HEK293 (cell line): ENCODE data around the gene ZFYVE28.

ENCODE experiments used
- CTCF ChIA-PET: fragments of 350-600 bp; formaldehyde crosslinking; extraction: SDS; loops from one replicate; lab custom pipeline; 2021; ENCODE audit warnings: antibody characterized with exemption; lab: Yijun Ruan, JAX
- POLR2A ChIA-PET: fragments of 300-600 bp; formaldehyde crosslinking; extraction: SDS; loops from one replicate; lab custom pipeline; 2020; ENCODE audit warnings: antibody characterized with exemption, inconsistent platforms; lab: Yijun Ruan, JAX
- H3K27ac ChIP-seq: fragments of 200-500 bp; sonication (Bioruptor generic); 2 replicates; pipeline ENCODE4 v1.5.1; 2014; ENCODE audit warnings: low read depth, low read length, control low read depth, inconsistent platforms; ENCODE audit errors: extremely low read depth
- H3K36me3 ChIP-seq, 2 experiments: fragments of 200-500 bp in 1 of 2; sonication (Bioruptor generic) in 1 of 2; 1 replicate in 1 of 2; 2 replicates in 1 of 2; pipeline ENCODE4 v1.5.1; 2014 to 2017; ENCODE audit warnings: inconsistent platforms in 2 of 2, low read length in 2 of 2; ENCODE audit not compliant: control insufficient read depth in 2 of 2, insufficient read depth in 1 of 2
- H3K4me1 ChIP-seq: fragments of 200-500 bp; sonication (Bioruptor generic); 2 replicates; pipeline ENCODE4 v1.5.1; 2014; ENCODE audit warnings: mild to moderate bottlenecking, low read length, inconsistent platforms; ENCODE audit not compliant: control insufficient read depth, insufficient read depth
- H3K4me3 ChIP-seq: 2 replicates; pipeline ENCODE4 v1.5.1; 2011; ENCODE audit warnings: low read depth, mild to moderate bottlenecking, control low read depth, low read length, moderate library complexity
- H3K9me3 ChIP-seq: fragments of 200-500 bp; sonication (Bioruptor generic); 2 replicates; pipeline ENCODE4 v1.5.1; 2014; ENCODE audit warnings: low read depth, low read length, inconsistent platforms; ENCODE audit not compliant: control insufficient read depth, insufficient read depth
- BCL11B ChIP-seq: fragments of 450-650 bp; formaldehyde crosslinking; IDR thresholded peaks from 2 replicates; pipeline ENCODE4 v1.5.1; 2016; ENCODE audit warnings: low read depth, missing biosample characterization, missing genetic modification characterization
- EGR2 ChIP-seq: fragments of 450-650 bp; formaldehyde crosslinking; IDR thresholded peaks from 2 replicates; pipeline ENCODE4 v1.5.1; 2016; ENCODE audit warnings: low read depth, missing biosample characterization, missing genetic modification characterization
- MYNN ChIP-seq: fragments of 450-650 bp; formaldehyde crosslinking; IDR thresholded peaks from 2 replicates; pipeline ENCODE4 v1.5.1; 2016; ENCODE audit warnings: missing biosample characterization, missing genetic modification characterization, borderline replicate concordance
- OVOL3 ChIP-seq: fragments of 450-650 bp; formaldehyde crosslinking; IDR thresholded peaks from 2 replicates; pipeline ENCODE4 v1.5.1; 2016; ENCODE audit warnings: missing biosample characterization, missing genetic modification characterization
- YY1 ChIP-seq: fragments of 450-650 bp; formaldehyde crosslinking; IDR thresholded peaks from 2 replicates; pipeline ENCODE4 v1.5.1; 2018; ENCODE audit warnings: missing biosample characterization, missing genetic modification characterization
- ZBTB17 ChIP-seq: fragments of 450-650 bp; formaldehyde crosslinking; IDR thresholded peaks from 2 replicates; pipeline ENCODE4 v1.5.1; 2016; ENCODE audit warnings: missing biosample characterization, missing genetic modification characterization
- ZFHX2 ChIP-seq: fragments of 450-650 bp; formaldehyde crosslinking; conservative IDR thresholded peaks from 2 replicates; pipeline ENCODE4 v1.5.1; 2016; ENCODE audit warnings: missing biosample characterization, missing genetic modification characterization
- ZNF510 ChIP-seq: fragments of 450-650 bp; formaldehyde crosslinking; IDR thresholded peaks from 2 replicates; pipeline ENCODE4 v1.5.1; 2018; ENCODE audit warnings: mild to moderate bottlenecking, missing genetic modification characterization, missing biosample characterization; ENCODE audit not compliant: insufficient replicate concordance
- ZNF558 ChIP-seq: fragments of 450-650 bp; formaldehyde crosslinking; IDR thresholded peaks from 2 replicates; pipeline ENCODE4 v1.5.1; 2016; ENCODE audit warnings: missing biosample characterization, missing genetic modification characterization
- ZNF561 ChIP-seq: fragments of 450-650 bp; IDR thresholded peaks from 2 replicates; pipeline ENCODE4 v1.5.1; 2018; ENCODE audit warnings: missing biosample characterization, missing genetic modification characterization, borderline replicate concordance
- ZNF623 ChIP-seq: fragments of 450-650 bp; formaldehyde crosslinking; IDR thresholded peaks from 2 replicates; pipeline ENCODE4 v1.5.1; 2016; ENCODE audit warnings: missing biosample characterization, missing genetic modification characterization
- ZNF654 ChIP-seq: fragments of 450-650 bp; formaldehyde crosslinking; IDR thresholded peaks from 2 replicates; pipeline ENCODE4 v1.5.1; 2016; ENCODE audit warnings: low read depth, missing biosample characterization, missing genetic modification characterization
- ZNF670 ChIP-seq: fragments of 450-650 bp; formaldehyde crosslinking; IDR thresholded peaks from 2 replicates; pipeline ENCODE4 v1.5.1; 2016; ENCODE audit warnings: missing biosample characterization, missing genetic modification characterization, low read depth
- TF ChIP-seq, protein P1 (sequence below): IDR thresholded peaks from 2 replicates; pipeline ENCODE4 v1.6.1; 2011; ENCODE audit warnings: mild to moderate bottlenecking, low read depth, low read length, borderline replicate concordance
- TF ChIP-seq, protein P2 (sequence below): fragments of 450-650 bp; formaldehyde crosslinking; IDR thresholded peaks from 2 replicates; pipeline ENCODE4 v1.5.1; 2016; ENCODE audit warnings: missing biosample characterization, missing genetic modification characterization, low read depth
- TF ChIP-seq, protein P3 (sequence below): fragments of 450-650 bp; formaldehyde crosslinking; IDR thresholded peaks from 2 replicates; pipeline ENCODE4 v1.5.1; 2016; ENCODE audit warnings: missing biosample characterization, missing genetic modification characterization
- TF ChIP-seq, protein P4 (sequence below): fragments of 450-650 bp; formaldehyde crosslinking; IDR thresholded peaks from 2 replicates; pipeline ENCODE4 v1.5.1; 2016; ENCODE audit warnings: missing biosample characterization, missing genetic modification characterization
- TF ChIP-seq, protein P5 (sequence below): fragments of 450-650 bp; formaldehyde crosslinking; IDR thresholded peaks from 2 replicates; pipeline ENCODE4 v1.5.1; 2016; ENCODE audit warnings: missing biosample characterization, missing genetic modification characterization
- TF ChIP-seq, protein P6 (sequence below): fragments of 450-650 bp; formaldehyde crosslinking; IDR thresholded peaks from 2 replicates; pipeline ENCODE4 v1.5.1; 2017; ENCODE audit warnings: missing biosample characterization, missing genetic modification characterization

ZFYVE28 gene

DNA sequence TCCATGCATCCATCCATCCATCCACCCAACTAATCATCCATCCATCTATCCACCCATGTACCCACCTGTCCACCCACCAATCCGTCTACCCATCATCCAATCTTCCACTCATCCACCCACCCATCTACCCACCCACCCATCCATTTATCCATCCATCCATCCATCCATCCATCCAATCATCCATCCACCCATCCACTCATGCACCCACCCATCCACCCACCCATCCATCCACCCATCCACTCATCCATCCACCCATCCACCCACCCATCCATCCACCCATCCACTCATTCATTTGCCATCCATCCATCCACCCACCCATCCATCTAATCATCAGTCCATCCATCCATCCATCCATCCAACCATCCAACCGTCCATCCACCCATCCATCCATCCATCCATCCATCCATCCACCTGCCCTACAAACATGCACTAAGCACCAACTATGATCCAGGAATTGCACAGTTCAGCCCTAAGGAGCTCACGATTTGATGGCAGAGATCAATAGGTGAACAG is 135.2 kb downstream of the ZFYVE28 start (continued):
- peak; percentile 97 for TF ChIP-seq EGR2 (tag by site-specific recombination)
- TF ChIP-seq BCL11B (tag by site-specific recombination), result no peak
- TF ChIP-seq YY1 (tag by site-specific recombination), result no peak
- TF ChIP-seq, protein P1, sequence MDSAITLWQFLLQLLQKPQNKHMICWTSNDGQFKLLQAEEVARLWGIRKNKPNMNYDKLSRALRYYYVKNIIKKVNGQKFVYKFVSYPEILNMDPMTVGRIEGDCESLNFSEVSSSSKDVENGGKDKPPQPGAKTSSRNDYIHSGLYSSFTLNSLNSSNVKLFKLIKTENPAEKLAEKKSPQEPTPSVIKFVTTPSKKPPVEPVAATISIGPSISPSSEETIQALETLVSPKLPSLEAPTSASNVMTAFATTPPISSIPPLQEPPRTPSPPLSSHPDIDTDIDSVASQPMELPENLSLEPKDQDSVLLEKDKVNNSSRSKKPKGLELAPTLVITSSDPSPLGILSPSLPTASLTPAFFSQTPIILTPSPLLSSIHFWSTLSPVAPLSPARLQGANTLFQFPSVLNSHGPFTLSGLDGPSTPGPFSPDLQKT, result no peak
- TF ChIP-seq ZNF623 (tag by site-specific recombination), result no peak
- TF ChIP-seq ZNF670 (tag by site-specific recombination), result no peak
- no peak for TF ChIP-seq MYNN
- peak; percentile 81 for TF ChIP-seq ZFHX2 (tag by site-specific recombination)
- no peak for TF ChIP-seq ZNF558 (tag by site-specific recombination)
- TF ChIP-seq, protein P2, sequence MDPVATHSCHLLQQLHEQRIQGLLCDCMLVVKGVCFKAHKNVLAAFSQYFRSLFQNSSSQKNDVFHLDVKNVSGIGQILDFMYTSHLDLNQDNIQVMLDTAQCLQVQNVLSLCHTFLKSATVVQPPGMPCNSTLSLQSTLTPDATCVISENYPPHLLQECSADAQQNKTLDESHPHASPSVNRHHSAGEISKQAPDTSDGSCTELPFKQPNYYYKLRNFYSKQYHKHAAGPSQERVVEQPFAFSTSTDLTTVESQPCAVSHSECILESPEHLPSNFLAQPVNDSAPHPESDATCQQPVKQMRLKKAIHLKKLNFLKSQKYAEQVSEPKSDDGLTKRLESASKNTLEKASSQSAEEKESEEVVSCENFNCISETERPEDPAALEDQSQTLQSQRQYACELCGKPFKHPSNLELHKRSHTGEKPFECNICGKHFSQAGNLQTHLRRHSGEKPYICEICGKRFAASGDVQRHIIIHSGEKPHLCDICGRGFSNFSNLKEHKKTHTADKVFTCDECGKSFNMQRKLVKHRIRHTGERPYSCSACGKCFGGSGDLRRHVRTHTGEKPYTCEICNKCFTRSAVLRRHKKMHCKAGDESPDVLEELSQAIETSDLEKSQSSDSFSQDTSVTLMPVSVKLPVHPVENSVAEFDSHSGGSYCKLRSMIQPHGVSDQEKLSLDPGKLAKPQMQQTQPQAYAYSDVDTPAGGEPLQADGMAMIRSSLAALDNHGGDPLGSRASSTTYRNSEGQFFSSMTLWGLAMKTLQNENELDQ (tag by site-specific recombination), result no peak
- no peak for TF ChIP-seq ZNF561 (tag by site-specific recombination)
- TF ChIP-seq ZNF510 (tag by site-specific recombination), result no peak
- TF ChIP-seq ZNF654 (tag by site-specific recombination), result no peak
- TF ChIP-seq OVOL3 (tag by site-specific recombination), result no peak
- TF ChIP-seq, protein P3, sequence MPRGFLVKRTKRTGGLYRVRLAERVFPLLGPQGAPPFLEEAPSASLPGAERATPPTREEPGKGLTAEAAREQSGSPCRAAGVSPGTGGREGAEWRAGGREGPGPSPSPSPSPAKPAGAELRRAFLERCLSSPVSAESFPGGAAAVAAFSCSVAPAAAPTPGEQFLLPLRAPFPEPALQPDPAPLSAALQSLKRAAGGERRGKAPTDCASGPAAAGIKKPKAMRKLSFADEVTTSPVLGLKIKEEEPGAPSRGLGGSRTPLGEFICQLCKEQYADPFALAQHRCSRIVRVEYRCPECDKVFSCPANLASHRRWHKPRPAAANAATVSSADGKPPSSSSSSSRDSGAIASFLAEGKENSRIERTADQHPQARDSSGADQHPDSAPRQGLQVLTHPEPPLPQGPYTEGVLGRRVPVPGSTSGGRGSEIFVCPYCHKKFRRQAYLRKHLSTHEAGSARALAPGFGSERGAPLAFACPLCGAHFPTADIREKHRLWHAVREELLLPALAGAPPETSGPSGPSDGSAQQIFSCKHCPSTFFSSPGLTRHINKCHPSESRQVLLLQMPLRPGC, result no peak
- peak; percentile 46; the same call in 1 of the 2 replicates for TF ChIP-seq ZBTB17 (tag by site-specific recombination)
- TF ChIP-seq, protein P4, sequence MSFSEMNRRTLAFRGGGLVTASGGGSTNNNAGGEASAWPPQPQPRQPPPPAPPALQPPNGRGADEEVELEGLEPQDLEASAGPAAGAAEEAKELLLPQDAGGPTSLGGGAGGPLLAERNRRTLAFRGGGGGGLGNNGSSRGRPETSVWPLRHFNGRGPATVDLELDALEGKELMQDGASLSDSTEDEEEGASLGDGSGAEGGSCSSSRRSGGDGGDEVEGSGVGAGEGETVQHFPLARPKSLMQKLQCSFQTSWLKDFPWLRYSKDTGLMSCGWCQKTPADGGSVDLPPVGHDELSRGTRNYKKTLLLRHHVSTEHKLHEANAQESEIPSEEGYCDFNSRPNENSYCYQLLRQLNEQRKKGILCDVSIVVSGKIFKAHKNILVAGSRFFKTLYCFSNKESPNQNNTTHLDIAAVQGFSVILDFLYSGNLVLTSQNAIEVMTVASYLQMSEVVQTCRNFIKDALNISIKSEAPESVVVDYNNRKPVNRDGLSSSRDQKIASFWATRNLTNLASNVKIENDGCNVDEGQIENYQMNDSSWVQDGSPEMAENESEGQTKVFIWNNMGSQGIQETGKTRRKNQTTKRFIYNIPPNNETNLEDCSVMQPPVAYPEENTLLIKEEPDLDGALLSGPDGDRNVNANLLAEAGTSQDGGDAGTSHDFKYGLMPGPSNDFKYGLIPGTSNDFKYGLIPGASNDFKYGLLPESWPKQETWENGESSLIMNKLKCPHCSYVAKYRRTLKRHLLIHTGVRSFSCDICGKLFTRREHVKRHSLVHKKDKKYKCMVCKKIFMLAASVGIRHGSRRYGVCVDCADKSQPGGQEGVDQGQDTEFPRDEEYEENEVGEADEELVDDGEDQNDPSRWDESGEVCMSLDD, result no peak

DNA sequence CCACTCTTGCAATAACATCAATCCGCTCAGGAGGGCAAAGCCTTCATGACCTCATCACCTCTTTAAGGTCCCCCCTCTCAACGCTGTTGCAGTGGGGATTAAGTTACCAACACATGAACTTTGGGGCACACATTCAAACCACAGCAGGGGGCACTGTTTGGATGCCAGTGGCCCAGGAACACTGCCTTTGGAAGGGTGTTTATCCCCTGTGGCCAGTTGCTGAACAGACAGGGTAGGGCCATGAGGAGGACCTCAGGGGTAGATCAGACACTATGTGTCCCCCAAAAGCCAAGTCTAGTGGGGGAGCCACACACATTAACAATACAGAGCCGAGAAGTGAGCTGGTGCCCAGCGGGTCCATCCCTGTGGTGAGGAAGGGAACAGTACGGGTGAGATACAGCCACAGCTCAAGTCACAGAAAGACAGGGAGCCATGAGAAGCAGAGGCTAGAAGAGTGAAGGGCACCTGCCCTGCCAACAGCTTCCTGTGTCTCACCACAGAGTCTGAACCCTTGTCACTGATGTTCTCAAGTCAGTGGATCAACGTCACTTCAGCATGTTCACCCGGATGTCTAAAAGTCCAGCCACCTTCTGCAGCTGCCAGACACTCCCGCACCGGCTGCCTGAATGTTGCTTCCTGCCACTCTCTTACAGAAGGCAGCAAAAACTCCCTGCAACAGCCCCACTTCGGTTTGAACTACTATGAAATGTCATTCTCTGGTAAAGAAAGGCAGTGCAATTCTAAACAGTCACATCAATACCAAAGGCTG is 136.7 kb downstream of the ZFYVE28 start:
- no peak overlapping the region for H3K4me3 ChIP-seq
- H3K27ac ChIP-seq, result no peak overlapping the region
- no peaks in the 10 kb centered on the region for H3K9me3 ChIP-seq
- TF ChIP-seq, protein P5, sequence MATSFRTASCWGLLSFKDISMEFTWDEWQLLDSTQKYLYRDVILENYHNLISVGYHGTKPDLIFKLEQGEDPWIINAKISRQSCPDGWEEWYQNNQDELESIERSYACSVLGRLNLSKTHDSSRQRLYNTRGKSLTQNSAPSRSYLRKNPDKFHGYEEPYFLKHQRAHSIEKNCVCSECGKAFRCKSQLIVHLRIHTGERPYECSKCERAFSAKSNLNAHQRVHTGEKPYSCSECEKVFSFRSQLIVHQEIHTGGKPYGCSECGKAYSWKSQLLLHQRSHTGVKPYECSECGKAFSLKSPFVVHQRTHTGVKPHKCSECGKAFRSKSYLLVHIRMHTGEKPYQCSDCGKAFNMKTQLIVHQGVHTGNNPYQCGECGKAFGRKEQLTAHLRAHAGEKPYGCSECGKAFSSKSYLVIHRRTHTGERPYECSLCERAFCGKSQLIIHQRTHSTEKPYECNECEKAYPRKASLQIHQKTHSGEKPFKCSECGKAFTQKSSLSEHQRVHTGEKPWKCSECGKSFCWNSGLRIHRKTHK (tag by site-specific recombination), result no peak
- TF ChIP-seq, protein P6, sequence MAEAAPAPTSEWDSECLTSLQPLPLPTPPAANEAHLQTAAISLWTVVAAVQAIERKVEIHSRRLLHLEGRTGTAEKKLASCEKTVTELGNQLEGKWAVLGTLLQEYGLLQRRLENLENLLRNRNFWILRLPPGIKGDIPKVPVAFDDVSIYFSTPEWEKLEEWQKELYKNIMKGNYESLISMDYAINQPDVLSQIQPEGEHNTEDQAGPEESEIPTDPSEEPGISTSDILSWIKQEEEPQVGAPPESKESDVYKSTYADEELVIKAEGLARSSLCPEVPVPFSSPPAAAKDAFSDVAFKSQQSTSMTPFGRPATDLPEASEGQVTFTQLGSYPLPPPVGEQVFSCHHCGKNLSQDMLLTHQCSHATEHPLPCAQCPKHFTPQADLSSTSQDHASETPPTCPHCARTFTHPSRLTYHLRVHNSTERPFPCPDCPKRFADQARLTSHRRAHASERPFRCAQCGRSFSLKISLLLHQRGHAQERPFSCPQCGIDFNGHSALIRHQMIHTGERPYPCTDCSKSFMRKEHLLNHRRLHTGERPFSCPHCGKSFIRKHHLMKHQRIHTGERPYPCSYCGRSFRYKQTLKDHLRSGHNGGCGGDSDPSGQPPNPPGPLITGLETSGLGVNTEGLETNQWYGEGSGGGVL, result peak; percentile 80
- H3K36me3 ChIP-seq, result no peaks in the 10 kb centered on the region
- POLR2A ChIA-PET, result no interaction called here
- H3K4me1 ChIP-seq, result no peaks in the 10 kb centered on the region
- CTCF ChIA-PET, result interaction anchor here (0.9 kb wide), 1 partner anchor 160 kb away, joined by 3 read pairs; no protein-coding TSS in a partner anchor
